Mononuclear cell (primary cell): ENCODE data around the gene KCNC3. TPM values are rescaled to one million over a fixed set of nuclear protein-coding genes. Genes with fewer than 3 reads are reported as not detected.

Source experiments
- H3K27me3 ChIP-seq: 2 replicates; pipeline ENCODE4 v1.6.0; 2011; ENCODE audit warnings: low read length, control low read depth; ENCODE audit not compliant: insufficient read depth
- H3K4me1 ChIP-seq: 2 replicates; pipeline ENCODE4 v1.5.1; 2011; ENCODE audit warnings: mild to moderate bottlenecking, low read length, control low read depth; ENCODE audit not compliant: insufficient read depth
- H3K4me3 ChIP-seq: 2 replicates; pipeline ENCODE4 v1.5.1; 2011; ENCODE audit warnings: mild to moderate bottlenecking, low read length, moderate library complexity
- H3K9me3 ChIP-seq: 2 replicates; pipeline ENCODE4 v1.5.1; 2011; ENCODE audit warnings: low read depth, mild to moderate bottlenecking, control low read depth, low read length
- total RNA-seq: library from RNA; depleted of rRNA; stranded (reverse); fragments of >200 nt; gene quantifications from one replicate; pipeline ENCODE4 v1.2.3, GENCODE V29; 2012

KCNC3 gene
- total RNA-seq, 1 donor: 2.1 TPM

- Histone ChIP-seq H3K9me3 (no peaks in the 10 kb centered on the region), H3K4me3 (no peak overlapping the region), H3K27me3 (no peaks in the 10 kb centered on the region), H3K4me1 (no peaks in the 10 kb centered on the region)
These were observed 62.3 kb downstream of the KCNC3 start for GRCh38 chr19:50266896-50267295.

GRCh38 chr19:50266041-50266440 lies 63.1 kb downstream of the KCNC3 start:
- Histone ChIP-seq H3K27me3 (no peaks in the 10 kb centered on the region), H3K4me1 (no peaks in the 10 kb centered on the region), H3K9me3 (no peaks in the 10 kb centered on the region), H3K4me3 (no peak overlapping the region)

- Histone ChIP-seq H3K4me3 (no peak overlapping the region), H3K9me3 (no peaks in the 10 kb centered on the region), H3K4me1 (no peaks in the 10 kb centered on the region), H3K27me3 (no peaks in the 10 kb centered on the region)
These were observed 64.5 kb downstream of the KCNC3 start for GRCh38 chr19:50264483-50265186.

- Histone ChIP-seq H3K9me3 (no peaks in the 10 kb centered on the region), H3K4me1 (no peaks in the 10 kb centered on the region), H3K4me3 (no peak overlapping the region), H3K27me3 (no peaks in the 10 kb centered on the region)
These were observed 66.0 kb downstream of the KCNC3 start for GRCh38 chr19:50263176-50263575.

Other genes starting within 250 kb of the KCNC3 start
- not detected for gene IZUMO2, start 166.1 kb downstream of the KCNC3 start, total RNA-seq
- not detected for gene MYH14, start 125.8 kb downstream of the KCNC3 start, total RNA-seq
- gene NAPSA, start 36.3 kb upstream of the KCNC3 start, total RNA-seq: not detected
- 125 TPM for gene NR1H2, start 47.1 kb upstream of the KCNC3 start, total RNA-seq
- 7.7 TPM for gene POLD1, start 55.0 kb upstream of the KCNC3 start, total RNA-seq
- 5.6 TPM for gene SPIB, start 89.6 kb upstream of the KCNC3 start, total RNA-seq
- 0.10 TPM for gene MYBPC2, start 103.5 kb upstream of the KCNC3 start, total RNA-seq
- gene EMC10, start 147.1 kb upstream of the KCNC3 start, total RNA-seq: 58.9 TPM
- gene GARIN5A, start 147.5 kb upstream of the KCNC3 start, total RNA-seq: 0.21 TPM
- 8.4 TPM for gene JOSD2, start 181.8 kb upstream of the KCNC3 start, total RNA-seq
- gene ASPDH, start 184.5 kb upstream of the KCNC3 start, total RNA-seq: not detected
- gene LRRC4B, start 239.1 kb upstream of the KCNC3 start, total RNA-seq: not detected